Measurements from ENCODE around the gene ZNF519. TPM values are rescaled to one million over a fixed set of nuclear protein-coding genes. Genes with fewer than 3 reads are reported as not detected.

Gene ZNF519
- total RNA-seq = 1.7 and 2.1 TPM in 2 replicates

DNA sequence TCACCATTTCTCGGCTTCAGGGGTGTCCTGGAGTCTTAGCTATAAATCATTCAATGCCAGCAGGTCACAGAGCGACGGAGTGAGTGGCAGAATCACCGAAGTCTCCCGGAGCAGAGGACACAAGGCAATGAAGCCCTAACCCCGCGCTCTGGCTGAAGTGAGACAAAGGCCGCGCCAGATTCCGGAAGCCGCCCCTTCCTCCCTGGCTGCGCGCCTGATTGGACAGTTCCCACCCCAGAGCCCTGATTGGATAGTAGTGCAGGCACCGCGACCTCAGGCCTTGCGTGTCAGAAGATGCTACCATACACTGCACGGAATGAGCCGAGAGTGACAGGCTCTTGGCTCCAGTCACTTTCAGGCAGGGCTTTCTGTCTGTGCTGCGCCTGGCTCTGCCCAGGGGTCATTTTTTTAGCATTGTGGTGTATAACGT is at the start of gene ZNF519:
ZNF519 (minus strand) TSS at position 165 of the 430 bp plus-strand sequence; CDS start at position 7, 158 bp downstream.

Other genes starting within 250 kb of the ZNF519 start
- gene MC2R, start 216.9 kb downstream of the ZNF519 start, total RNA-seq = not detected in 2 replicates